Endothelial cell of umbilical vein (primary cell): ENCODE measurements around the gene SLC46A3. TPM values are rescaled to one million over a fixed set of nuclear protein-coding genes. Genes with fewer than 3 reads are reported as not detected.

ENCODE experiments used
- BruUV-seq: library from RNA; stranded (reverse); fragments of 400-500 nt; replicated peaks from 2 replicates; lab custom pipeline; 2021; lab: Mats Ljungman, UMichigan
- CTCF ChIA-PET: fragments of 300-600, 350-600 bp; sonication (Branson Sonifier 250); formaldehyde crosslinking; loops from one replicate; lab custom pipeline; 2021; ENCODE audit warnings: antibody characterized with exemption, inconsistent platforms; lab: Charles Lee
- POLR2A ChIA-PET: fragments of 300-600, 350-600 bp; sonication (Branson Sonifier 250); formaldehyde crosslinking; loops from one replicate; lab custom pipeline; 2021; ENCODE audit warnings: antibody characterized with exemption, inconsistent platforms; lab: Charles Lee
- DNase-seq: peaks from one replicate; pipeline ENCODE4 v3.0.0-alpha.2; 2011; ENCODE audit warnings: low read depth, low spot score
- FAIRE-seq: peaks from 2 replicates; lab custom pipeline; 2011; peaks lifted over from hg19 to GRCh38; lab: Jason Lieb, UNC
- H2AFZ ChIP-seq: 2 replicates; pipeline ENCODE4 v1.6.0; 2012; ENCODE audit warnings: low read depth, low read length, control low read depth, inconsistent platforms
- H3K27ac ChIP-seq: 2 replicates; pipeline ENCODE4 v1.5.1; 2011; ENCODE audit warnings: low read depth, mild to moderate bottlenecking, control low read depth, low read length, moderate library complexity; ENCODE audit not compliant: insufficient read depth
- H3K27me3 ChIP-seq, 2 experiments: 2 replicates each; pipeline versions ENCODE4 v1.6.0 to v1.6.1; 2011; ENCODE audit warnings: low read length in 2 of 2, mixed read lengths in 1 of 2; ENCODE audit not compliant: control insufficient read depth in 2 of 2, insufficient read depth in 2 of 2
- H3K36me3 ChIP-seq, 2 experiments: 2 replicates in 1 of 2; 3 replicates in 1 of 2; pipeline ENCODE4 v1.5.1; 2011; ENCODE audit warnings: low read length in 2 of 2, mild to moderate bottlenecking in 1 of 2, moderate library complexity in 1 of 2; ENCODE audit not compliant: control insufficient read depth in 2 of 2, insufficient read depth in 2 of 2; ENCODE audit errors: extremely low read depth in 1 of 2
- H3K4me1 ChIP-seq: 3 replicates; pipeline ENCODE4 v1.5.1; 2011; ENCODE audit warnings: mild to moderate bottlenecking, low read length; ENCODE audit not compliant: control insufficient read depth, insufficient read depth; ENCODE audit errors: extremely low read depth
- H3K4me2 ChIP-seq: 2 replicates; pipeline ENCODE4 v1.6.1; 2011; ENCODE audit warnings: low read length, control low read depth, mixed read lengths; ENCODE audit not compliant: insufficient read depth
- H3K4me3 ChIP-seq, 3 experiments: fragments of 200-600 bp in 1 of 3; sonication (generic), shearing (Covaris generic) in 1 of 3; replicated peaks in 1 of 3; 2 replicates each; pipeline ENCODE4 v1.5.1; 2011 to 2016; ENCODE audit warnings: control low read depth in 3 of 3, low read length in 3 of 3, mild to moderate bottlenecking in 2 of 3, inconsistent platforms in 1 of 3, low read depth in 1 of 3, moderate library complexity in 1 of 3; ENCODE audit not compliant: insufficient read depth in 1 of 3
- H3K79me2 ChIP-seq: 2 replicates; pipeline ENCODE4 v1.6.0; 2012; ENCODE audit warnings: low read length, inconsistent platforms; ENCODE audit not compliant: control insufficient read depth, insufficient read depth
- H3K9ac ChIP-seq: replicated peaks from 2 replicates; pipeline ENCODE3; 2011; ENCODE audit warnings: low read length, control low read depth; ENCODE audit not compliant: insufficient read depth; ENCODE audit errors: extremely low read depth
- H3K9me1 ChIP-seq: replicated peaks from 3 replicates; pipeline ENCODE4 v1.6.0; 2011; ENCODE audit warnings: mild to moderate bottlenecking, low read length; ENCODE audit not compliant: control insufficient read depth, insufficient read depth; ENCODE audit errors: extremely low read depth
- H3K9me3 ChIP-seq: replicated peaks from 2 replicates; pipeline ENCODE4 v1.5.1; 2012; ENCODE audit warnings: low read length, inconsistent platforms; ENCODE audit not compliant: control insufficient read depth, insufficient read depth
- H4K20me1 ChIP-seq: replicated peaks from 2 replicates; pipeline ENCODE3; 2011; ENCODE audit warnings: mild to moderate bottlenecking, low read length; ENCODE audit not compliant: control insufficient read depth, insufficient read depth; ENCODE audit errors: extremely low read depth
- EZH2 ChIP-seq: IDR thresholded peaks from 2 replicates; pipeline ENCODE4 v1.6.1; 2012; ENCODE audit warnings: borderline replicate concordance, low read depth, mild to moderate bottlenecking, moderate library complexity, low read length, inconsistent platforms; ENCODE audit not compliant: severe bottlenecking
- FOS ChIP-seq: IDR thresholded peaks from 2 replicates; pipeline ENCODE4 v1.6.1; 2011; ENCODE audit warnings: mild to moderate bottlenecking, low read length, moderate library complexity, borderline replicate concordance; ENCODE audit not compliant: insufficient read depth
- GATA2 ChIP-seq: IDR thresholded peaks from 2 replicates; pipeline ENCODE4 v1.7.0; 2011; ENCODE audit warnings: low read depth, mild to moderate bottlenecking, moderate library complexity, mixed read lengths, low read length; ENCODE audit not compliant: insufficient read length, insufficient read depth
- JUN ChIP-seq: IDR thresholded peaks from 2 replicates; pipeline ENCODE4 v1.6.1; 2011; ENCODE audit warnings: borderline replicate concordance, low read depth; ENCODE audit not compliant: insufficient read length, insufficient read depth
- MAX ChIP-seq: IDR thresholded peaks from 2 replicates; pipeline ENCODE4 v1.6.1; 2011; ENCODE audit not compliant: insufficient read depth, insufficient read length
- MYC ChIP-seq: IDR thresholded peaks from one replicate; pipeline ENCODE4 v1.6.1; 2011; ENCODE audit warnings: mild to moderate bottlenecking, low read depth, low read length
- POLR2A ChIP-seq: IDR thresholded peaks from 2 replicates; pipeline ENCODE4 v1.6.1; 2012; ENCODE audit warnings: low read depth, mild to moderate bottlenecking, control low read depth, low read length
- POLR2AphosphoS5 ChIP-seq: IDR thresholded peaks from 2 replicates; pipeline ENCODE4 v1.6.1; 2012; ENCODE audit warnings: low read depth, mild to moderate bottlenecking, control low read depth, low read length, moderate library complexity; ENCODE audit not compliant: insufficient read depth
- dilution Hi-C: fragments of 300-500 bp; cut with MboI; formaldehyde crosslinking; loops from one replicate; pipeline ENCODE4 v1.15.0; 2019; ENCODE audit warnings: low sequenced_read_pairs; ENCODE audit not compliant: extremely low pct_ligation_motif_present
- intact Hi-C: fragments of 100-400 bp; cut with micrococcal nuclease; formaldehyde crosslinking; loops from one replicate; pipeline ENCODE4 v1.10.0; 2022
- polyA plus RNA-seq, 4 experiments: library from polyadenylated mRNA; depleted of rRNA in 3 of 4; stranded (reverse) in 3 of 4; unstranded in 1 of 4; fragments of >200 nt; gene quantifications; 2 replicates each; pipeline versions ENCODE4 v1.2.1 to v1.2.3, GENCODE V29; 2011 to 2012; ENCODE audit warnings: missing spikeins in 1 of 4
- total RNA-seq: library from RNA; stranded (reverse); gene quantifications from 2 replicates; pipeline ENCODE4 v1.2.3, GENCODE V29; 2021
- TF ChIP-seq, protein P1 (sequence below), 2 donors: IDR thresholded peaks; 1 replicate in 1 of 2; 2 replicates in 1 of 2; pipeline ENCODE4 v1.5.1; 2011; ENCODE audit warnings: low read length in 2 of 2, mild to moderate bottlenecking in 2 of 2, moderate library complexity in 2 of 2, control low read depth in 1 of 2, inconsistent platforms in 1 of 2, low read depth in 1 of 2; ENCODE audit not compliant: insufficient read depth in 1 of 2; ENCODE audit errors: extremely low read depth in 1 of 2

SLC46A3 gene
- total and polyA plus RNA-seq, 2 donors (not counting 3 experiments of a cell fraction or from before 2014, with no cell fraction given) = 2.0 to 2.1 TPM

DNA sequence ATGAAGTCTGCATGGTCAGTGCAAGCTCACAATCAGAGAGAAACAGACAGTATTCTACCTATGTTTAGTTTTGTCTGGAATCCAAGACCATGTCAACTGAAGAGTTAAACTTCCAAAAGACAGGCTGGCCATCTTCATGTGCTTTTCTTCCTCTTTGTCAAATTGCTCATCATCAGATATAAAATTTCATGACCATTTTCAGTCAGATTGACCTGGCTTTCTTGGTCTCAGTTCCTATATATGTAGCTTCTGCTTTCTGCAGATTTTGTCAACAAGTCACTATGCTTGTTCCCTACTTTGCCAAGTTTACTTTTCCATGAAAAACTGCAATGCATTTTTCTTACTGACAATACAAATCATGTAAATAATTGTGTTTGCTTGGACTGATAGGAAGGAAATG is 13.9 kb downstream of the SLC46A3 start:
- FAIRE-seq = no peak
- intact Hi-C loops = no loop called here
- no peak for TF ChIP-seq MYC
- TF ChIP-seq EZH2 = no peak
- no peak for TF ChIP-seq MAX
- TF ChIP-seq POLR2A = no peak
- no peak for TF ChIP-seq FOS
- TF ChIP-seq, protein P1, sequence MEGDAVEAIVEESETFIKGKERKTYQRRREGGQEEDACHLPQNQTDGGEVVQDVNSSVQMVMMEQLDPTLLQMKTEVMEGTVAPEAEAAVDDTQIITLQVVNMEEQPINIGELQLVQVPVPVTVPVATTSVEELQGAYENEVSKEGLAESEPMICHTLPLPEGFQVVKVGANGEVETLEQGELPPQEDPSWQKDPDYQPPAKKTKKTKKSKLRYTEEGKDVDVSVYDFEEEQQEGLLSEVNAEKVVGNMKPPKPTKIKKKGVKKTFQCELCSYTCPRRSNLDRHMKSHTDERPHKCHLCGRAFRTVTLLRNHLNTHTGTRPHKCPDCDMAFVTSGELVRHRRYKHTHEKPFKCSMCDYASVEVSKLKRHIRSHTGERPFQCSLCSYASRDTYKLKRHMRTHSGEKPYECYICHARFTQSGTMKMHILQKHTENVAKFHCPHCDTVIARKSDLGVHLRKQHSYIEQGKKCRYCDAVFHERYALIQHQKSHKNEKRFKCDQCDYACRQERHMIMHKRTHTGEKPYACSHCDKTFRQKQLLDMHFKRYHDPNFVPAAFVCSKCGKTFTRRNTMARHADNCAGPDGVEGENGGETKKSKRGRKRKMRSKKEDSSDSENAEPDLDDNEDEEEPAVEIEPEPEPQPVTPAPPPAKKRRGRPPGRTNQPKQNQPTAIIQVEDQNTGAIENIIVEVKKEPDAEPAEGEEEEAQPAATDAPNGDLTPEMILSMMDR (IDR thresholded peaks at IDR 0.05; ENCODE audit: extremely low read depth in 1 of 2, insufficient read depth in 1 of 2, low read depth in 1 of 2, low read length in 2 of 2) = no peak
- no peak for TF ChIP-seq JUN
- TF ChIP-seq POLR2AphosphoS5 = no peak
- no peak for TF ChIP-seq GATA2
- Histone ChIP-seq H3K4me1 (no peaks in the 10 kb centered on the region), H3K4me3 (no peak overlapping the region), H3K4me2 (no peak overlapping the region), H3K27me3 (peaks cover 1 to 4% of the 10 kb centered on the region in 2 experiments), H3K79me2 (no peaks in the 10 kb centered on the region), H4K20me1 (no peaks in the 10 kb centered on the region), H3K9ac (no peak overlapping the region), H3K36me3 (no peaks in the 10 kb centered on the region), H3K9me3 (no peaks in the 10 kb centered on the region), H3K27ac (no peak overlapping the region), H2AFZ (no peak overlapping the region), H3K9me1 (no peaks in the 10 kb centered on the region)
- no peak for DNase-seq
- dilution Hi-C loops = no loop called here
- CTCF ChIA-PET = interaction anchor here (1.2 kb wide), 1 partner anchor 92 kb away, joined by 6 read pairs; no protein-coding TSS in a partner anchor
- POLR2A ChIA-PET = no interaction called here
- no TSS peak for BruUV-seq
